Measurements from ENCODE around the gene MYO1H. TPM values are rescaled to one million over a fixed set of nuclear protein-coding genes. Genes with fewer than 3 reads are reported as not detected.

MYO1H gene
- total RNA-seq, 1 donor from 2014 or later = not detected

- Mint-ChIP-seq H3K36me3 (ENCODE audit: low read depth) (peaks cover 2% of the 10 kb centered on the region), H3K9me3 (no peaks in the 10 kb centered on the region), H3K4me1 (no peaks in the 10 kb centered on the region), H3K27me3 (ENCODE audit: low read depth) (no peaks in the 10 kb centered on the region), H3K4me3 (no peak overlapping the region), H3K27ac (ENCODE audit: unreplicated experiment) (peak overlapping the region; percentile 52)
- no peak for TF ChIP-seq CTCF (conservative IDR thresholded peaks at IDR 0.05)
- DNase-seq (ENCODE audit: low read depth, low spot score) = no peak
Measured at GRCh38 chr12:109449845-109450532, 102.3 kb downstream of the MYO1H start.

DNA sequence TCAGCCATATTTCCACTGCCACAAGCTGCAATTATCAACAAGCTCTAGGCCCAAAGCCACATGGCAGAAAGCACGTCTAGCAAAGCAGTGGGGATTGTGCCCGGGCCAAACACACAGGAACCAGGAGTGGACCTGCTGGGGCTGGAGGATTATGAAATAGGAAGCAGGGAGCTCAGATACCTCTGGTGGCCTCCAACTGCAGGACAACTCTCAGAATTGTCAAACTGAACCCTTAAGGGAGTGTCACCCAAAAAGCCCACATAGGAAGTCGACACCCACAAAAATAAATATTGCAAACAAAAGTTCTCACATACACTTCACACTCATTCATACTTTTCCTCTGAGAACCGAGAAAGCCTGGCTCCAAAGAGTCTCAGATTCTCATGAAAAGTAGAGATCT is 103.3 kb downstream of the MYO1H start:
- Mint-ChIP-seq H3K4me3 (no peak overlapping the region), H3K27ac (ENCODE audit: unreplicated experiment) (no peak overlapping the region), H3K4me1 (peaks cover 3% of the 10 kb centered on the region), H3K36me3 (ENCODE audit: low read depth) (peaks cover 2% of the 10 kb centered on the region), H3K9me3 (no peaks in the 10 kb centered on the region), H3K27me3 (ENCODE audit: low read depth) (no peaks in the 10 kb centered on the region)
- no peak for DNase-seq (ENCODE audit: low read depth, low spot score)
- no peak for TF ChIP-seq CTCF (conservative IDR thresholded peaks at IDR 0.05)

- H3K9me3 Mint-ChIP-seq = no peaks in the 10 kb centered on the region
- TF ChIP-seq CTCF (conservative IDR thresholded peaks at IDR 0.05) = no peak
- H3K27ac Mint-ChIP-seq (ENCODE audit: unreplicated experiment) = no peak overlapping the region
- H3K36me3 Mint-ChIP-seq (ENCODE audit: low read depth) = peaks cover 2% of the 10 kb centered on the region
- DNase-seq (ENCODE audit: low read depth, low spot score) = no peak
- peaks cover 3% of the 10 kb centered on the region for H3K4me1 Mint-ChIP-seq
- H3K4me3 Mint-ChIP-seq = no peak overlapping the region
- H3K27me3 Mint-ChIP-seq (ENCODE audit: low read depth) = no peaks in the 10 kb centered on the region
Measured at GRCh38 chr12:109451400-109451799, 103.7 kb downstream of the MYO1H start.

DNA sequence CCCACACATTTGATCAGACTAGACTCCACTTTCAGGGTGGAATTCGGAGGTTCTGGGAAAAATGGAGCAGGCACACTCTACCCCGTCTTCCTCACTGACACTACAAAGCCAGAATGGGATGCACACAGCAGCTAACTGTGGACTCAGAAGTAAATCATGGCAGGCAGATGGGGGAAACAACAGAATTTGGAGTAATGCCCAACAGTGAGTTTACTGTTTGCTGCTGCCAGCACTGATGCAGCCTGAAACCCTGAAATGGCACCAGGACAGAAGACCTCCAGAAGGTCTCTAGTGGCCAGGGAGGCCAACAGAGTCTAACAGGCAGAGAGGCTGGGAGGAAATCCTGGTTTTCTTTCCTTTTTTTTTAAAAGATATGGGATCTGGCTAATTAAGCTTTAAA is 104.8 kb downstream of the MYO1H start:
- peaks cover 9% of the 10 kb centered on the region for H3K36me3 Mint-ChIP-seq (ENCODE audit: low read depth)
- peak overlapping the region; percentile 43 for H3K27ac Mint-ChIP-seq (ENCODE audit: unreplicated experiment)
- no peak overlapping the region for H3K4me3 Mint-ChIP-seq
- H3K27me3 Mint-ChIP-seq (ENCODE audit: low read depth) = no peaks in the 10 kb centered on the region
- H3K4me1 Mint-ChIP-seq = peaks cover 10% of the 10 kb centered on the region
- TF ChIP-seq CTCF (conservative IDR thresholded peaks at IDR 0.05) = no peak
- no peak for DNase-seq (ENCODE audit: low read depth, low spot score)
- no peaks in the 10 kb centered on the region for H3K9me3 Mint-ChIP-seq

GRCh38 chr12:109455706-109456105 is 108.0 kb downstream of the MYO1H start:
- Mint-ChIP-seq H3K36me3 (ENCODE audit: low read depth) (peaks cover 11% of the 10 kb centered on the region), H3K4me3 (peak overlapping the region; percentile 16)

More at GRCh38 chr12:109455706-109456105, 108.0 kb downstream of the MYO1H start:
- no peak for DNase-seq (ENCODE audit: low read depth, low spot score)
- no peak for TF ChIP-seq CTCF (conservative IDR thresholded peaks at IDR 0.05)
- H3K27me3 Mint-ChIP-seq (ENCODE audit: low read depth) = no peaks in the 10 kb centered on the region
- H3K9me3 Mint-ChIP-seq = no peaks in the 10 kb centered on the region
- H3K27ac Mint-ChIP-seq (ENCODE audit: unreplicated experiment) = peak overlapping the region; percentile 64
- H3K4me1 Mint-ChIP-seq = peaks cover 37% of the 10 kb centered on the region
